T-helper 1 cell (primary cell): ENCODE measurements around the gene RUNX2.
A peak's percentile ranks its signal among the peaks of the same experiment; 100 is the strongest.

Source experiments
- DNase-seq, 5 donors: peaks; one replicate each; pipeline ENCODE4 v3.0.0-alpha.2; 2012 to 2020

Gene RUNX2

DNA sequence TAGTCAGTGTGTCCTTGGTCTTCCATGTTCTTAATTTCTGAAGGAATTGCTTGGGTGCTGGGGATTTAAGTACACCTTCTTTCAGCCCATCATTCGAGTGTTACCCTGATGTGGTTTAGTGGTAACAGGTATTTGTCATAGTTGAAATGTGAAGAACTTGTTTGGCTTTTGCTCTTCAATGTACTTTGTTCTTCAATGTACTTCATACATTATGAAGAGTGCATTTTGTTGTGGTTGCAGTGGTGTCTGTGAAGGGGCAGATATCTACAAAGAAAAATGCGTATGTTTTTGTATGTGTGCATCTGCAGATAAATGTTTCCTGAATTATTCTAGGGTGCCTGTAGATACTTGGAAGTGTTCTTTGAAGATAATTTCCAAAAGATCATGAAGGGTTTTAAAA, 160.8 kb downstream of the RUNX2 start:
- DNase-seq, result peak in 2 of 5 donors; percentile 17 to 25

DNA sequence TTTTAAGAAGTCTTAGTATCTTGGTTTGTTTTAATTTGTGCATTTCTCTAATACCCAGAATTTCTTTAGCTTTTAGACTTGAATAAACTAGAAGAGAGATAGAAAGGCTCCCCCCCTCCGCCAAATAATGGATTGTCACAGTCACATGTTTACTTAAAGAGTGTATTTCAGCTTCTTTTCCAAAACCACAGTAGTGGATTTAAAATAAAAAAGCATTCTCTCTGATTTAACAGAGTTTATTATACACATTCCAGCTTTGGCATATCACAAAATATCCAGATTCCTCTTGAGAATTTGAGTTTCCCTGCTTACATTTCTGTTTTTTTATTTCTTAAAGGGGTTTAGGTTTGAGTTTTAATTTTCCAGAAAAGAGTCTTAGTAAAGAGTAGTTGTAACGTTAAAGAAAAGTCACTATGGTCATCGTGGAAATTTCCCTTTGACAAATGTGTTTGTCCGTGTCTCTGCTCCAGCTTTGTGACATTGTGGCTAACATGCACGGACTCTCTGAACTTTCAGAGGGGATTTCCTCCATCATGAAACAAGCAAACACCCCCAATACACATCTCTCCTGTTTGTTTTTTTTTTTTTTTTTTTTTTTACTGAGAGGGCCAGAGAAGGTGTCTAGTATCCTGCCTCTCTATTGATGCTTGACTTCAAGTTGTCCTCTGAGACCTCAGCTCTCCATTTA, 163.1 kb downstream of the RUNX2 start:
- DNase-seq, result no peak

DNA sequence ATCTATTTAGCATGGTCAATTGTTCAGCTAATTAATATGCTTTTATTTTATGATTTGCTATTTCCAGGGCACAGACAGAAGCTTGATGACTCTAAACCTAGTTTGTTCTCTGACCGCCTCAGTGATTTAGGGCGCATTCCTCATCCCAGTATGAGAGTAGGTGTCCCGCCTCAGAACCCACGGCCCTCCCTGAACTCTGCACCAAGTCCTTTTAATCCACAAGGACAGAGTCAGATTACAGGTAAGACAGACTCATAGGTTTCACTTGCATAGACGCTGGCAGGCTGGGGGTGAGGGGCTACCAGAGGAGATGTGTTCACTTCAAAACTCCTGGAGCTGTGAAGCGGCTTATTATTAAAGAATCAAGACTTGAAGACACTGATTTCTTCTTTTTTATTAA, 163.7 kb downstream of the RUNX2 start:
- no peak for DNase-seq

DNA sequence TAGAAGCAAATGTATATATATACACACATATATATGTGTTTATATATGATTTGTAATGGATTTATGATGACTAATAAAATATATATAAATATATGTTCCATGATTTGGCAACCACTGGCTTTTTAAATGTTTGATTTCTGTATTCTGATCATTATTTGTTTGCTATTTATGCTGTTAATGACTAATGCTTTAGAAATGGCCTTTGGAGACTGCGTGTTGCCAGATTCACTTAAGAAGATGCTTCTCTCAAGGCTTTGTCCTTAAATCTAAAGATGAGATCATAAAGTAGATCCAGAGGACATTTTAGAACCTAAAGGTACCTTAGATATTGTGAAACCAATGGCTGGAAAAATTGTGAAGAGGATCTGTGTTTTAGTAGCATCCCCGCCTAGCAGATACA, 165.6 kb downstream of the RUNX2 start:
- DNase-seq, result no peak

DNA sequence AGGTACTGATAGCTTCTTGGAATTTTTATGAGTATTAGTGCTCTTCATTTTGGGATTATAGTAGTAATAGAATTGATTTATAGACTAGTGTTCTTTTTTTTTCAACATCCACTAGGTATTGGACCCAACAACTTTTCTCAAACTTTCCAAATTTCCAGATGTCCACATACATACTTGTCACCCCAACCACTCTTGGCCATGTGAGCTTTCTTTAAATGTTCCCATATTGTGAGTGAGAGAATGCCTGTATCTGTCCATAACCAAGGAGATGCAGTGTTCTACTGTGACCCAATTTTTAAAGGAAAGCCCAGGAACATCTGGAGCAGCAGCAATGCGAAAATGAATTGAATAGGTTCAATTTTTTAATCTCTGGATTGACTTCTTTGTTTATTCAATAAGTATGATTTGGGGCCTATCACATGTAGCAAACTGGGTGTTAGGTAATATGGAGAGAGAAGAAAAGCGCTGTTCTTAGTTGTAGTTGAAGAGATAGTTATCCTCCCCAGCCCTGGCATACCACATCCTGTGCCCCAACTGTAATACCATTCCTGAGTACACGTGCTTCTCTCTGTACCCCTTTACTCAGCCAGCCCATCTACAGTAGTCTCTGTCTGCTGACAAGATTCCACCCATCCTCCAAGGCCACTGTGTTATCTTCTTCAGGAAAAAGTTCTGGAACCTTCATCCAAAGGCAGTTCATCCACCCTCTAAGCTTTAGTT, 166.4 kb downstream of the RUNX2 start:
- DNase-seq, result peak in 1 of 5 donors; percentile 61

DNA sequence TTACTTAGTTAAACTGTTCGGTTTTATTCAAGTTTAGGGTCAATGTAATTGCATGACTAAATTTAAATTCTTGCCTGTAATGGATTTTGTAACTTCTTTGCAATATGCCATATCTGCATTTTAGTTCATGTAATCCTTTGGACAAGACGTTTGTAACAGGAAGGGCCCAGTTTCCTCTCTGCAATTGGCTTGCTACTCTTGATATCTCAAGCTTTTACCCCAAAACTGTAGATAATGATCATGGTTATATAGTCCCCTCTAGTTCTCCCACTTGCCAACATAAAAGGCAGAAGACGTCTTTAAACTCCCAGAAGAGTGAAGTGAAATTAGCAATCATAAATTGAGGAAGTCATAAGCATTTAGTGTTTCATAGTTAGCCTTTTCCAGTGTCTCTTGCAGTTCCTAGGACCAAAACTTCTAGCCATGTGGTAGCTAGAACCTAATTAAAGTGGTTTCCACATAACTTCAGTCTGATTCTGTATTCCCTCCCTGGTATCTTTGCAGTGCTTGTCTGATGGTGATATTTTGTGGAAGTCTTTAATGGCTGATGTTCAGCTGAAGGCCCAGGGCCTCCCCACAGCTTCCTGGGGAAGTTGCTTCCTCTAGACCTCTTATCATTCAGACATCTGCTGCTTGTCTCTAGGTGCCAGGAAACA, 167.4 kb downstream of the RUNX2 start:
- DNase-seq, result peak in 4 of 5 donors; percentile 19 to 53 (median 26)

DNA sequence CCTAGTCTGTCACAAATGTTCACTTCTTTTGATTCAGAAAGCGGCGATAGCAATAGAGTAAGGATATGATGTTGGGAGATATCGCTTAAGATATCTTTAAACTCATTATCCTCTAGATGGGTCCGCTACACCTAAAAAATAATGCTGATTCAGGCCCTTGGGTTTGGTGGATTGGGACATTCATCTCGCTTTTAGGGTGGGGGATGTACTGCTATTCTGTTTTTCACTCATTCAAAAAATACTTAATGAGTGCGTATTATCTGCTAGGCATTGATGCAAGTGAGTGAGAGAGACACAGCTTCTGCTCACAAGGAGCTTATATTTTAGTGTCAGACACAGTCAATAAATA, 167.9 kb downstream of the RUNX2 start:
- DNase-seq, result no peak

DNA sequence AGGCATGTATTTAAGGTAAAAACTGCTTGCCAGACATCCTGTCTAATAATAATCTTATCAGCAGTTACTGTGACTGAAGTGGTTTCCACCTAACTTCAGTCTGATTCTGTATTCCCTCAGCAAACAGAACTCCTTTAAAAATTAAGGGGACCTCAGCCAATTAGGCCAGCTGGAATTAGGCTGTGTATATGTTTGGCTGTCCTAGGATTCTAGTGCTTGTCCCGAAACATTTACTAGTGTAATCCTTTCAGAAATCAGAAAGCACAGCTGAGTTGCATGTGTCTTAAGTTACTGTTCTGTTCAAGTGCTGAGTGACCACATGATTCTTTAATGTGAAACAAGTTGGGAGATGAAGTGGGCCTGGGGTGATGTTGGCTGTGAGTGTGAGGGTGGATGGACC, 170.5 kb downstream of the RUNX2 start:
- DNase-seq, result no peak

DNA sequence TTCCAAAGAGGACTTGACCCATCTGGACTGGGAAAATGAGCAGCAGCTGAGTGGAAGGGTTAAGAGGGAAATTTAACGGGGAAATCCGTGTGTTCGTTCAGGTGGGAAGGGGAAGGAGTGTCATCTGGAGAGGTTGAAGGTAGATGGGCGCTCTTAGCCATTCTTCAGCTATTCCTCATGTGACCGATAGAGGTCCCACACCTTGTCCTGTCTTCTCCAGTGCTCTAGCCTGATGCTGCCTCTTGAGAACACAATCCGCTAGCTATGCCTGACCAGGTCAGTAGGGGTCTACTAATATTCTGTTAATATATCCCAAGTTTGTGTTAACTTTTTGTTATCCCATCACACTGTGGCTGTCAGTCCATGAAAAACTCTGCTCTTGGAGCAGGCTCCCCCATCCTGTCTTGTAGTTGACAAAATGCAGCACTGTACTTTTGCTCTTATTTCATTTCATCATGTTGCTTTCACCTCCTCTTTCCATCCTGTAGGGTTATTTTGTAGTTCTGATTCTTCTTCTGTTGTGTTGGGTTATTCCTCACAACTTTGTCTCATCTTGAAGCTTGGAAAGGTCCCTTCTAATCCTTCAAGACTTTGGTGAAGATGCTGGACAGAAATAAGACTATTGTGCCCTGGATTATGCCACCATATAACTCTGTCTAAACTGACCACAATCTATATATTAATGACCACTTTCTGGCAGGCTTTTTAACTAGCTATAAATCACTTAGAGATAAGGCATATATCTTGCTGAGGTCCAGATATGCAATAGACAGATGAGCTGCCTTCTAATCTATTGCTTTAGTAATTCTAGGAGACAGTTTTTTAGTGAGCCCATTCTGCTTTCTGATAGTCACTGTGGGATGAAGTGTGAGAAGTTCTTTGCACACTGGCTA, 173.0 kb downstream of the RUNX2 start:
- DNase-seq, result no peak

DNA sequence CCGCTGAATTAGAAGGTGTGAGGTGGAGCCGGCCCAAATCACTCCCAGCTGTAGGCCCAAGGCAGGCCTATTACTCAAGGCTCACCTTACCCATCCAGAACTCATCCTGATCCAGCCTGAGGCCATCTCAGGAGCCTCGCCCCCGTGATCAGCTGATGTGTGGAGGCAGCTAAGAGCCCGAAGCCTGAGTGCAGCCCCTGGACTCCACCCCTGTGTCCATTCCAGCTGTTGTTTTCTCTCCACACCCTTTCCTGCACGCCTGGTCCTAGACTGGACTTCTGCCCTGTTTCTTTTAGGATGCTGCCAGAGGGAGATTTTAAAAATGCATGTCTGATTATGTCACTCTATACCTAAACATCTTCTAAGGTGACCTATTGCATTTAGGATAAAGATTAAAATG, 174.3 kb downstream of the RUNX2 start:
- DNase-seq, result no peak

DNA sequence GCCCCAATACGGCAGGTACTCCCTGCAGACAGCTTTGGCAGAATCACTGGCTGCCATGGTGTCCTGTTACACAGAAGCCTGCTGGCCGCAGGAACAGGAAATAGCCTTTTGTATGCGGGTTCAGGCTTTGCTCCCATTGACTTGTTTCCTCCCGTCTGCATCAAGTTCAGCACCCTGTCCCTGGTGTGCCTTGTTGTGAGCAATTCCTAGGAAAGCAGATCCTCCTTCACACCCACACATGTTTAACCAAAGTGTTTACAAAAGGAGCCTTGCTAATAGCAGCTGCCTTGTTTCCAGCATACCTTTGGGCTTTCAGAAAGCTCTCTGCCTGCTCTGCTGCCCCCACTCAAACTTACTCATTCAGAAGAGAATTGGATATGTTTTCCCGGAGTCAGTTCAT, 176.8 kb downstream of the RUNX2 start:
- no peak for DNase-seq

DNA sequence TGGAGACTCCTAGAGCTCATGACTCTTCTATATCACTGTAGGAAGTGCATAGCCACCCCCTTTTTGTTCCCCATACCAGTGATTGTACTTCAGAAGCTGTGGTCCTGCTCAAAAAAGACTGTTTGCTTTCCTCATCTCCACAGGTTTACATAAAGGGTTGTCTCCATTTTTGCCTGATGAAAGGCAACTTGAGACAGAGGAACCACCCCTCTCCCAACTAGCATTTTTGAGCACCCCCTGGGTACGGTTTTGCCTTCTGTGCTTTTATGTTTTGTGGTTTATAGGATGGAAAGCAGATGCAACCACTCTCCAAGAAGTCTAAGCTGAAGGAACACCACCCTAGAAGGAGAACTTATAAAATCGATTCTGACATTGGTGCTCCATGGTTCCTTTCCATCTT, 177.3 kb downstream of the RUNX2 start:
- DNase-seq, result no peak

DNA sequence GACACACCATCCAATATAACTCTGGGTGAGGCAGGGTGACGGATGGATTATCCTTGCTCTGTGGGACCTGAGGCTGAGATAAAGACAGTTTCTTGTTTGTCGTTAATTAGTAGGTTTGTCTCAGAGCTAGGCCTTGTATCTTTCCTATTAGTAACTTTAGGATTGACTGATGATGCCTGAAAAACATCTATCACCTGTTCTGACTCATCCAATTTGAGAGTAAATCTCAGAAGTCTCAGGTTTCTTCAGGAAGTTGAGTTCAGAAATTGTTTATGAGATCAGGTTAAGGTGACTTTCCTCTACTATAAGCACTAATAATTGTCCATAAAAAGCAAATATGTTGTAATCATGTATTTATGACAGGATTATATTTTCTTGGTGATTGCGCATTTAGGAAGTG, 179.1 kb downstream of the RUNX2 start:
- no peak for DNase-seq

DNA sequence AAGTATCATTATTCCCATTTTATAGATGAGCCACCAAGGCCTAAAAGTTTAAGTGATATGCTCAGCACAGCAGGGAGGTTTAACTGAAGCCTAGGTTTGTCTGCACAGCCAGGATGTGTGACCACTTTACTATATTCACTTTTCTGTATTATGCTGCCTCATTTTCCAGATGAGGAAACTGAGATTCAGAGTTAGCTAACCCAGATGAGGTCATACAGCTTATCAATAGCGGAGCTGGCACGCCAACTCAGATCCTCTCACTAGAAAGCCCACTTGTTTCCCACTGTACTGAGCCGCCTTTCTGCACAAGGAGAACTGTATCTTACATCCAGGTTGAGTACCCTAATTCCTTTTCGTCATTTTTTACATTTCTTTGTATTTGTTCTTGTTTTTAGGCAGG, 181.3 kb downstream of the RUNX2 start:
- DNase-seq, result no peak

DNA sequence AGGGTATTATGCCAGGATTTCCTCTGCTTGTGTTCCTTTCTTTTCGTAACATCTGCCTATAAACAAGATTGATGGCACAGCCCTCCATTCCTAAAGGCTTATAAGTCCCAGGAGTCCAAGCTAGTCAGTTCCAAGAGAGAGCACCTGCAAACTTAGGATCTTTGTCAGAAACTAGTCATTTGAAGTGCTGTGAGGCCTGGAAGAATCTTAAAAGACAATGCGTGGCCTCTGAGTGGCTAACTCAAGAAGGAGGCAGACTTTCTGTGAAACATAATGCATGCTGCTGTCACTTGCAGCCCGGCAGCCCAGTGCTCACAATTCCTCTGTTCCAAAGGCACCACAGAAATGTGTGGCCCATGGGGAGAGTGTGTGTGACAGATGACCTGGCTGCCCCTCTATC, 184.6 kb downstream of the RUNX2 start:
- DNase-seq, result no peak

DNA sequence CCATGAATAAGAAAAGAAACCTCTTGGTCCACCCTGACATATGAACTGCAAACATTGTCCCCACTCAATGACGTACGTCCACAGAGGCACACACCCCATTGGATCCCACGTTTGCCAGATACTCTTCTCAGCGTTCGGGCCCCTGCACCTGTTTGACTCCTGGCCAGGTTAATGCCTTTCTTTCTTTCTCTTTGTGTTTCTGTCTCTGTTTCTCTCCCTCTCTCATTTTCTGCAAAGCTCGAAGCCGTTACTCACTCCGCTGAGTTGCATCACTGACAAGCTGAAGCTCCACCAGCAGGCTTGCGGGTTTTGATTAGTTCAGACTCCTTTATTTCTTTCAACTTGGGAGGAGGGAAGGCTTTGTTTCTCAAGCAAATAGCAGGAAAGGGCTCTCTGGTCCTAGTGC, 185.1 kb downstream of the RUNX2 start:
- DNase-seq, result no peak

DNA sequence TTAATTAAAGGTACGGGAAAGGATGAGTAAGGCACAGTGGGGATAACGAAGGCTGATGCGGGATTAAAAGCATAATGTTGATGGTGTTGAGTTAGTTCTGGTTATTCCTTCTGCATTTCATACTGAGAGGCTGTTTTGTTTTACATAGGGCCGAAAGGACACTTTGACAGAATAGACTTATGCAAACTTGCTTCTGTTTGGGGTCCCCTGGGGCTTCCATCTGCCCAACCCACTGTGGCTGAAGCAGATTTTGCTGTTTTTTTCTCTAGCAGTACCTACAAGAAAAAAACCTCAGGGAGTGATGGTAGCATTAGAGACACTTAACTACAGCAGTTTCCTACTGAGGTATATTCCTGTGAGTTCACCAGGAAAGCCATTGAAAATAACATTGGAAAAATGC, 185.7 kb downstream of the RUNX2 start:
- DNase-seq, result no peak

DNA sequence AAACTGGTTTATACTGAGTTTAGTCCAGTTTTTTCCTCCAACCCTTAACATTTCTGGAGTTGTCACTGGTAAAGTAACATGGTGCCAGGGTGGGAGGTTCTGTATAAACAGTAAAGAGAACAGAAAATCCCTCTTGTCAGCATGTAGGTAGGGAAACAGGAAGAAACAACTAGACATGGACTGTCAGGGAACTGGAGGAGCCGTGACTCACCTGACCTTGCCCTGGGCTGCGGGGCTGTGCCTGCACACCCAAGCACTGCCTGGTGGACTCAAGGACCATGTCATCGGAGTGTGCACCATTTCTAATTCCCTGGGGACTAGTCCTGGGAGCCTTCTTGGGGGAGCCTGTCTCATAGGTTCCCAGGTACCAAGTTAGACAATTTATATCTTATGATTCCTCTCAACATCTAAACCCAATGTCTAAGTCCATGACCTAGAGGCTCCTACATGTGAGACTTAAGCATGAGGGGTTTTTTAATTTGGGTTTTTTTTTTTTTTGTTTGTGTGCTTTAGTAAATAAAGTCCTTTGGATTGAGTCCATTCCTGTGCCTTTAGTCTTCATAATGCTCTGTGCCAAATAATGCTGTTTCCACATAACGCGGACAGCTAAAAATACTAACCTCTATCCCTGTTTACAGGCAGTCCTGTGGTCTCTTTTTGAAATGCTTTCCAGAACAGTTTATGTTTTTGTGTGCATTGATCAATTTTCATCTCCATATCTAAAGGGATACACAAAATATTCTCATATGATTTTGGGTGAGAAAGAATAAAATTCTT, 186.5 kb downstream of the RUNX2 start:
- DNase-seq, result no peak

DNA sequence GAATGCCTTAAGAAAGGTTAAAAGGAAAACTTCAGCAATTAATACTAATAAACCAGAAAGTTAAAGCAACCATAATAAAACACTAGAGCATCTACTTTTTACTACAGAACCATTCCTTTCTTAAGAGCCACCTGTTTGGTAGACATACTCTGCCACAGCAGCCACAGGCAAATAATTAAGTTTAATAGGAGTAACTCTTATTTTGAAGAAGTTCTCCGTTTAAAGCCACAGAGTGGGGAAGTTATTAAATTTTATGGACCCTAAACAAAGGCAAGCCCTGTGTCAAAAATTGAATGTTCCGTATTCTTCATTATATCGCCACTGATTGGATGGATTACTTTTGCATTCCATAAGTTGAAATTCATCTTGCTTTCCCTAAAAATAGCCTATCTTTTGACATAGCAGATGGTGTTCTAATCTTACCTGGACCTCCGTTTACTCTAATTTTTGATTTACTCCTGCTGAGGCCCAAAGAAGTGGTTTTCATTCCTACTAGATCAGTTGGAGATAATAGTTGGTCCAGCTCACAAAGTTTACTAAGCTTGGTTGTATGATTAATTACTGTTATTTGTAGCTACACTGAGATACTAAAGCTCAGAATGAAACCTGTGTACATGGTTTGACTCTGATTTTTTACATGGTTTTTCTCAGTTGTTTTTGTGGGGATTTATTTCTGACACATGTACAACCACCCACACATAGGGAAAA, 190.0 kb downstream of the RUNX2 start:
- no peak for DNase-seq

DNA sequence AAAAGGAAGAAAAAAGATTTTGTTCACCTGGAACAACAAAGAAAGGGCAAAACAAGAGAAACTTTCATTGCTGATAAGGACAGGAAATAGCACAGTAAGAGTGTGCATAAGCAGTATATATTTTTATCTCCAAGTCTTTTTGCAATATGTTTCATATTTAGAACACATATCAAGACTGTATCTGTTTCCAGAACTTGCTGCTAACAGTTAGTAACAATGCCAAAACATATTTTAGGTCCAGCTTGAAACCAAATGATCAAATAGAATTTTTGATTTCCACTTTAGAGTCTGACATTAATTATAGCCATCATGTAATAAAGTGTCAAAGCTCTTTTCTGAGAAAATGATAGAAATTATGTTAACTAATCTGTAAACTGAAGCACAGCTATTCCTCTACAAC, 193.1 kb downstream of the RUNX2 start:
- no peak for DNase-seq

DNA sequence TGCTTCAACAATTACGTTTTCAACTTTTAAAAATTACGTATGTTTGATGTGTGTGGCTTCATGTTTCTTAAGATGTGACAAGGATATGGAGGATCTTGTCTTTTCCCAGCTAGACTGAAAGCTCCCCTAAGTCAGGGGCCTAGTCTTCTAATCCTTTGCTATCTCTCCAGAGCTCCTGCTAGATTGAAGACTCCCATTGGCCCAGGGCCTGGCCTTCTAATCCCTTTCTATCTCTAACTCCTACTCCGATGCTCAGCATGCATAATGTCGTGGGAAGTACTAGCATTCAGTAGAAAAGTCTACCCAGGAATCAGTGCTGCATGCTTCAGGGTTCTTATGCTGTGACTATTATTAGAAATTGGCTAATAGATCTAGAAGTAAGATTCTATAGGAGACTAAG, 194.4 kb downstream of the RUNX2 start:
- DNase-seq, result no peak

DNA sequence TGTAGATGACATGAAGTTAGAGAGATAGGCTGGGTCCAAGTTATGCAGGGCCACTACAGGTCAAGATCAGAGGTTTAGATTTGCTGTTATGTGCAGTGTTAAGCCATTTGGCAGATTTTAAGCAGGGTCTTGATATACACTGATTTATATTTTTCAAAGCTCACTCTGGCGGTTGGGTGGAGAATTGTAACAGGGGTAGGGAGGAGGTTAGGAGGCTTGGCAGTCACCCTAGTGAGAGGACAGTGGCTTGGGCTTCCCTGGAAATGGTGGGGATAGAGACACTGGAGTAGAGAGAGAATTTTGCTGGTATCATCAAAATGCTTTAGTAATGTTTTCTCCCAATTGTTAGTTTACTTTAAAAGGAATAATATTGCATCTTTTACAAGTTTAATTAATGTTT, 199.1 kb downstream of the RUNX2 start:
- no peak for DNase-seq
